NCI-H345 treated with DMSO at 0.1 percent for 48 hours (cell line): ENCODE measurements around the gene ENHO.

Experiments
- DNase-seq: peaks from one replicate; lab custom pipeline; 2025; ENCODE audit not compliant: unreplicated experiment; lab: John Stamatoyannopoulos, UW

ENHO gene

GRCh38 chr9:34522971-34523797, at the start of gene ENHO:
Gene ENHO (minus strand): TSS chr9:34522990. CDS start chr9:34521695, 1,295 bp downstream.
- peak; percentile 86 for DNase-seq

DNA sequence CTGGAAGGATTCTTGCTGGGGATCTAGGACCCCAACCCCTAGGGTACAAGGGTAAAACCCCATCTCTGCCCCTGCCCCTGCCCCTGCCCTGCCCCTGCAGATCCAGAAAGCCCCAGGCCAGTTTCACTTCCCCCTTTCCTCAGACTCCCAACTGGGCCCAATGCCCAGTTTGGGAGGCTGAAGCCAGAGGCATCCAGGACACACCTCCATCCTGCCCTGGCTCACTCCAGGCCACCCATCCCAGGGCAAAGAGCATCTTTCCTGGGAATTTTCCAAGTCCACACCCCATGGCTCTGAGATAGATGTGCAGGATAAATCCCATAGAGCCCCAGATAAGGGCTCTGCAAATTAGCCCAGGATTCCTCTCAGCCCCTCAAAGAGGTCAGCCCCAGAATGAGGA, 49.3 kb upstream of the ENHO start:
- DNase-seq = no peak

- no peak for DNase-seq
Measured at GRCh38 chr9:34571481-34571810, 48.7 kb upstream of the ENHO start.

GRCh38 chr9:34570809-34571480, 48.2 kb upstream of the ENHO start:
- no peak for DNase-seq

DNA sequence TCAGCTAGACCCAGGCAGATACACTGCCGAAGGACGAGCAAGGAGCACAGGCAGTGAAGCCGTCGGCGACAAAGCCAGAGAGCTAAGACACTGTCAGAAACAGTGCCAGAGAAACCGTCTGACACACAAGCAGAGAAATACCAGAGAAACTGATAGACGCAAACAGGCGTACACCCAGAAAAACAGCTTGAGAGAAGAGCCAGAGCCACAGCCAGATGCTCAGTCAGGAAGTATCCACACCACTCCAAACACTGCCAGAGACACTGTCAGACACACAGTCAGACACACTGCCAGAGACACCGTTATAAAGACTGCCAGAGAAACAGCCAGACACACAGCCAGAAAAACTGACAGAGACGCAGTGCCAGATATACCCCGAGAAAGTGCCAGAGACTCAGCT, 47.6 kb upstream of the ENHO start:
- no peak for DNase-seq

DNA sequence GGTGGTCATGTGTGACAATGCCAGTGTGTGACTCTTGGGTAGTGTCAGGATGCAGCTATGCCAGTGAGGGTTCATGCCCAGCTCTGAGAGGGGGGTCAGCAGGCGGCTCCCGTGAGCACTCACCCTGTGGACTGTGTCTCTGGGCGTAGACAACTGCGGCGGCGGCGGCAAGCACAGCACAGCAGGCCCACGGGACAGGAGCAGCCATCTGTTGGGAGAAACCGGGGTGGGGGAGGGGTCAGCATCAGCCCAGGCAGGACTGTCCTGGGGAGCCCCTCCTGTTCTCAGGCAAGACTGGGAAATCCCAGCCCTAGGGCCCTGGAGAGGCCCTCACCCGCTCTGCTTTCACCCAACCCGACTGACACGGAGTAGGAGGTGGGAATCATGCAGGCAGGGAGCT, 46.0 kb upstream of the ENHO start:
- no peak for DNase-seq

GRCh38 chr9:34568133-34568532, 45.3 kb upstream of the ENHO start:
- DNase-seq = no peak

- DNase-seq = no peak
Measured at GRCh38 chr9:34566972-34567371, 44.2 kb upstream of the ENHO start.

- DNase-seq = no peak
Measured at GRCh38 chr9:34566322-34566721, 43.5 kb upstream of the ENHO start.

- no peak for DNase-seq
Measured at GRCh38 chr9:34565856-34566255, 43.1 kb upstream of the ENHO start.

GRCh38 chr9:34564617-34565016, 41.8 kb upstream of the ENHO start:
- no peak for DNase-seq

DNA sequence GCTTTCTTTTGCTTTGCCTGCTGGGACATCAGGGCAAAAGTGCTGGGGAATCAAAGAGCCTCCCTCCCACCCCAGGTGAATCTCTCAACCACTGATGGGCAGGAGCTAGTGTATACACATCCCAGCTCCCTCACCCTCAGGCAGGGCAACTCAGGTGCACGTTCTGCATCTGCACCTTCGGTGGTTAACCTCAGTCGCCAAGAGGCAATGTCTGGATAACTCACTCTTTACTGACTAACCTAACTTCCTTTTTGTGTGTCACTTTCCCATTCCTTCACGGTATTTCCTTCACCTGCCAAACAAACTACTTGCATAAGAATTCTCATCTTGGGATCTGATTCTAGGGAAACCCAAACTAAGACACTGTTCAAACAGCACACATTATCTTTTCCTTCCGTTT, 40.5 kb upstream of the ENHO start:
- no peak for DNase-seq

DNA sequence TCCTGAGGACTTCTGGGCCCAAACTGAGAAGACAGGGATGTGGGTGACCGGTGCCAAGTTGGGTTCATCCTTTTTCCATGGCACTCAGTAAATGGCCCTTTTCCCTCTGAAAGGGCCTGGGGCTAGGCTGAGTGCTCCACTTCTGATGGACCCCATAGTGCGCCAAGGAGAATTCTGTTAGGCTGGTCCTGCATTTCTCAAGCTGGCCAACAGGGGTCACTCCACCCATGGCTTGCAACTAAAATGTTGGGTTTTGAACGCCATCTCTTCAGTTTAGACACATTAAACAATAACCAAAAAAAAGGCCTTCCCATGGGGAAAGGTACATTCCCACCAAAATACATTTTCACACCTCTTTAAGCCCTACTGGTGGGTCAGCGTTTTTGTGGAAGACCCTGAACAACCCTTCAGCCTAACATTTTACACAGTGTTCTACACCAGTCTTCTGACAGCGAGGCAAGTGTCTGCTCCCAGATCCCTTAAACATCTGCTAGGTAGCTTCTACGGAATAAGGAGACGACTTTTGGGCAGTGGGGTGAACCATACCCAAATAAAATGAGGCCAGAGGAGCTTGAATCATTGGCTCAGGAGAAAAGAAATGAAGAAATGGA, 39.5 kb upstream of the ENHO start:
- DNase-seq = no peak

DNA sequence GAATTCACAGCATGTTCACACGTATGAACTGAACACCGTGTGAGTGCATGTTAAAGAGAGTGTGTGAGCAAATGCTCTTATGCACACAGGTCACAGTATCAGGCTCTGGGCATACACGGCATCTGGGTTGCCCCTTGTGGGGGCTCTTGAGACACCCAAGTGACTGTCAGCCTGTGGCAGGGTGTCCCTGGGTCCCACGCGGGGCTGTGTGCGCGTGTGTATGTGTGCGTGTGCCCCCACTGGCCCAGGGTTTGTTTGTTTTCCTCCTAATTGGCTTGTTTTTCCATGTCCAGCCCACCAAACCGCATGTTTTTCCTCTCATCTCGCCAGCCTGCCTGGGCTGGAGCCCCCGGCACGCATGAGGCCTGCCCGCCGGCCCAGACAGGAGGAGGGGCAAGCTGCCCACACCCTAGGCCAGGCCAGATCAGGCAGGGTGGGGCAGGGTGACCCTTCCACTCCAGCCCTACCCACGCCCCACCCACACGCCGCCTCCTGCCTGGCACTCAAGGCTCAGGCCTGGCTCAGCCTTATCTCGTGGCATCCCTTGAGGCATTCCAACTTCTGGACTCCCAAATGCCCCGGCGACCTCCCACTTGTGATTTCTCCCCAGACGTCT, 37.9 kb upstream of the ENHO start:
- no peak for DNase-seq

DNA sequence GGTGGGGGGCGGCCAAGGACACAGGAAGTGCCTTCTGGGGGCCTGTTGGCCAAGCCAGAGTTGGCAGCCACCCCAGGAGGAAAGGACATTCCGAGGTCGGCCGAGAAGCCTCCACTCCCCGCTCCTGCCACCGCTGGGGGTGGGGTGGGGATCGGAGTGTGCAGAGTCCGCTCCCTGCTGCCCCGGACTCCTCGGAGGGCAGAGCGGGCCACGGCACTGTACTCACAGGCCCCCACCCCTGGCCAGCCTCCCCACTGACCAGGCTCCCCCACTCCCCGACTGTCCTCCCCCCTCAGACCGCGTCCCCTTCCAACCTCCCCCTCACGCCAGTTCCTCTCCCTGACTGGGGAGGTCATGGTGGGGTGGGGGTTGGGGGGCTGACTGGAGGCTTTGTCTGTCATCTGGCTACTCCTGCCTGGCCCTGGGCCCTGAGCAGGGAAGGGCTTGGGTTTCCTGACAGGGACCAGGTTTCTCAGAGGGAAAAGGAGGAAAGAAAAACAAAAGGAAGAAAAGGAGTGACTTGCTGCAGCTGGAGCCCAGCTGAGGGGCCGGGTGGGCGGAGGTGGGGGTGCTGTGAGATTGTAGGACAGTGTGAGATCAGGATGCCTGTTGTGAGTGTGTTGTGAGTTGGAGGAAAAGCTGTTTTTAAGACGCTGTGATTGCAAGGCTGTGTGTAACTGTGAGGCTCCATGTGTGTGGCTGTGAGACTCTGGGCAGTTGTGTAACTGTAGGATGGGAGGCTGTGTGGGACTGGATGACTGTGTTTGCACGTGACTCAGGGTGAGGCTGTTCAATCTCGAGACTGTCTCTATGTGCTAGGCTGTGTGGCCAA, 37.0 kb upstream of the ENHO start:
- no peak for DNase-seq

- no peak for DNase-seq
Measured at GRCh38 chr9:34558919-34559623, 36.3 kb upstream of the ENHO start.

DNA sequence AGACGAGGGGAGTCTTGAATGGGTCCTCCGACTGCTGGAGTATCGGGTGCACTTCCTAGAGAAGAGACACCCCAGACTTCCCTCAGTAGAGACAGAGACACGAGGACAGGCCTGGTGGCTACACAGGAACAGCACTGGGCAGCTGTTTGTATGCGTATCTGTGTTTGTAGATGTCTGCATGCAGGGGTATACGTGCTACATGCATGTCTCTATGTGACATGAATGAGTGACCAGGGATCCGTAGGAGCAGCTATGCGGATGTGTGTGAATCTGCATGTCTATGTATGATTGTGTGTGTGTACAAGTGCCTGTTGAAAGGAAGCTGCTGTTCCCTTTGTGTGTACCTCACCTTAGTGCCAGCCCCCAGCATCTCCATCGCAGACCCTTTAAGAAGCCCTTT, 35.6 kb upstream of the ENHO start:
- no peak for DNase-seq

DNA sequence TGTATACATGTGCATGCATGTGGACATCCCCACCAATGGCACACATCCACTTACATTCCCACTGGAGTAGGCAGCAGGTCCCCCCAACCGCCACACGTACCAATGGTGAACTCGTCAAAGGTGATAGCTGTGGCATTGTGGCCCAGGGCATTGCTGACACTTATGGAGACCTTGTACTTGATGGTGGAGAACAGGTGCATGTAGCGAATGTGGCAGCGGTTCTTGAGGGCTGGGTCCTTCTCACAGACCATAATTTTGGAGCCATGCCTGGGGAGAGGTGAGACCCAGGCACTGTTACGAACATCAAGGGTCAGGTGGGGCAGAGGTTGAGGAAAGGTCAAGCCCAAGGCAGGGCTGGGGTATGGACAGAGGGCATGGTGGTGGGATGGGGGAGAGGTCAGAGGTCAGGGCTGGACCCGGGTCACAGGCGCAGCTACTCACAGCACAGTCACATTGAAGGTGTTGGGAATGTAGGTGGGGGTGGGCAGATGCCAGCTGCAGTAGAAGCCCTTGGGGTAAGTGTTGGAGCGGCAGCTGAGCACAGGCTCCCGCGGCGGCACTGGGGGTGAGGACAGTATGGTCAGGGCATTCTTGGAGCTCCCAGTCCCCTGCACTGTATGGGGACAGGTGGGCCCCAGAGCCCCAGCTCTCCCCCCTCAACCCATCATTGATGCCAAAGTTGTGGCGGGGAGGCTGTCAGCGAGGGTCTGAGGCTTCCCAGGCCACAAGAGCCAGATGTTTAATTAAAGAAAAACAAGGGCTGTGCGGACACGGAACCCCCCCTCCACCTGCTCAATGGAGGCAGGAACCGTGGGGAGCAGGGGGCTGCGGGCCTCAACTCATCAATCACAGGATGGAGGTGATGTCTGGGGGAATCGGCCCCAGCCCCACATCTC, 34.9 kb upstream of the ENHO start:
- no peak for DNase-seq

DNA sequence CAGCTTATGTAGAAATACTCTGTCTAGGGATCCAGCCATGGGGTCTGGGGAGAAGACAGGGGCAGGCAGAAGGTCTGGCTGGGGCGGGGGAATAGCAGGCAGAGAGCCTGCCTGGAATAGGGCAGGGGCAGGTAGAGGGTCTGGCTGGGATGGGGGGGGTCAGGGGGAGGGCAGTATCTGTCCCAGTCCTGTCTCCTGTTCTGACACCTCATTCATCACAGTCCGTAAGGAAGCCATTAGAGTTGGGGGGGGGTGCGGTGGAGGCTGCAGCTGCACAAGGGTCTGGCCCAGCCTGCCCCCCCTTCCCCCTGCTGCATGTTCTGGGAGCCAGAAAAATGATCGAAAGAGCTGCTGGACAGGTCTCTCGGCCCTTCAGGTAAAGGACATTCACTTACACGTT, 34.2 kb upstream of the ENHO start:
- no peak for DNase-seq
